ENCODE results near the gene MALSU1.

GRCh38 chr7:23347033-23347681 lies 48.0 kb downstream of the MALSU1 start:
- TF ChIP-seq CTCF (IDR thresholded peaks at IDR 0.05), result no peak
- TF ChIP-seq POLR2A (IDR thresholded peaks at IDR 0.05), result no peak
